Astrocyte (in vitro differentiated cells and primary cell): ENCODE results near the gene LIPN. TPM values are rescaled to one million over a fixed set of nuclear protein-coding genes. Genes with fewer than 3 reads are reported as not detected.
A peak's percentile ranks its signal among the peaks of the same experiment; 100 is the strongest.

Experiments
- DNase-seq: peaks from one replicate; pipeline ENCODE4 v3.0.0-alpha.2; 2010; ENCODE audit warnings: low read depth
- FAIRE-seq: peaks from 2 replicates; lab custom pipeline; 2011; peaks lifted over from hg19 to GRCh38; lab: Jason Lieb, UNC
- H2AFZ ChIP-seq: 2 replicates; pipeline ENCODE4 v1.6.0; 2012; ENCODE audit warnings: low read depth, low read length, inconsistent platforms
- H3K27ac ChIP-seq: 2 replicates; pipeline ENCODE4 v1.5.1; 2011; ENCODE audit warnings: low read depth, low read length, inconsistent platforms
- H3K27me3 ChIP-seq: 2 replicates; pipeline ENCODE4 v1.6.0; 2011; ENCODE audit warnings: low read length, inconsistent platforms; ENCODE audit not compliant: insufficient read depth
- H3K36me3 ChIP-seq: 2 replicates; pipeline ENCODE4 v1.5.1; 2011; ENCODE audit warnings: low read length, inconsistent platforms; ENCODE audit not compliant: insufficient read depth
- H3K4me1 ChIP-seq: 2 replicates; pipeline ENCODE4 v1.5.1; 2011; ENCODE audit warnings: low read length, inconsistent platforms; ENCODE audit not compliant: insufficient read depth
- H3K4me2 ChIP-seq: 2 replicates; pipeline ENCODE4 v1.6.0; 2012; ENCODE audit warnings: low read length, inconsistent platforms
- H3K4me3 ChIP-seq: 2 replicates; pipeline ENCODE4 v1.5.1; 2011; ENCODE audit warnings: low read depth, mild to moderate bottlenecking, low read length, inconsistent platforms; ENCODE audit not compliant: insufficient read depth
- H3K79me2 ChIP-seq: 2 replicates; pipeline ENCODE4 v1.6.0; 2012; ENCODE audit warnings: mild to moderate bottlenecking, low read length, inconsistent platforms; ENCODE audit not compliant: insufficient read depth
- H3K9ac ChIP-seq: 2 replicates; pipeline ENCODE4 v1.6.0; 2012; ENCODE audit warnings: mild to moderate bottlenecking, low read length, inconsistent platforms
- H3K9me3 ChIP-seq: 2 replicates; pipeline ENCODE4 v1.5.1; 2012; ENCODE audit warnings: low read depth, mild to moderate bottlenecking, low read length, inconsistent platforms; ENCODE audit not compliant: insufficient read depth
- H4K20me1 ChIP-seq: 2 replicates; pipeline ENCODE4 v1.6.0; 2012; ENCODE audit warnings: low read length, inconsistent platforms; ENCODE audit not compliant: insufficient read depth
- H3K27ac Mint-ChIP-seq: one replicate; pipeline ENCODE4 v1.8.0; 2021; ENCODE audit warnings: mild to moderate bottlenecking, mixed read lengths; ENCODE audit not compliant: unreplicated experiment
- H3K27me3 Mint-ChIP-seq: one replicate; pipeline ENCODE4 v1.8.0; 2021; ENCODE audit warnings: low read depth, mixed read lengths; ENCODE audit not compliant: unreplicated experiment
- H3K36me3 Mint-ChIP-seq: one replicate; pipeline ENCODE4 v1.8.0; 2021; ENCODE audit warnings: low read depth, mixed read lengths; ENCODE audit not compliant: unreplicated experiment
- H3K4me1 Mint-ChIP-seq: one replicate; pipeline ENCODE4 v1.8.0; 2021; ENCODE audit warnings: low read depth, mixed read lengths; ENCODE audit not compliant: unreplicated experiment
- H3K4me3 Mint-ChIP-seq: one replicate; pipeline ENCODE4 v1.8.0; 2021; ENCODE audit warnings: mild to moderate bottlenecking, moderate library complexity, mixed read lengths; ENCODE audit not compliant: unreplicated experiment
- H3K9me3 Mint-ChIP-seq: one replicate; pipeline ENCODE4 v1.8.0; 2021; ENCODE audit warnings: mild to moderate bottlenecking, mixed read lengths; ENCODE audit not compliant: unreplicated experiment
- EZH2 ChIP-seq: IDR thresholded peaks from 2 replicates; pipeline ENCODE4 v1.6.1; 2012; ENCODE audit warnings: mild to moderate bottlenecking, low read length, inconsistent platforms; ENCODE audit not compliant: insufficient read depth
- total RNA-seq: library from RNA; stranded (reverse); gene quantifications from 2 replicates; pipeline ENCODE4 v1.2.1, GENCODE V29; 2021
- TF ChIP-seq, protein P1 (sequence below): IDR thresholded peaks from 2 replicates; pipeline ENCODE4 v1.5.1; 2011; ENCODE audit warnings: low read depth, mild to moderate bottlenecking, inconsistent platforms, low read length, moderate library complexity; ENCODE audit not compliant: insufficient read depth

The LIPN gene
- total RNA-seq, 1 donor from 2014 or later, result not detected

DNA sequence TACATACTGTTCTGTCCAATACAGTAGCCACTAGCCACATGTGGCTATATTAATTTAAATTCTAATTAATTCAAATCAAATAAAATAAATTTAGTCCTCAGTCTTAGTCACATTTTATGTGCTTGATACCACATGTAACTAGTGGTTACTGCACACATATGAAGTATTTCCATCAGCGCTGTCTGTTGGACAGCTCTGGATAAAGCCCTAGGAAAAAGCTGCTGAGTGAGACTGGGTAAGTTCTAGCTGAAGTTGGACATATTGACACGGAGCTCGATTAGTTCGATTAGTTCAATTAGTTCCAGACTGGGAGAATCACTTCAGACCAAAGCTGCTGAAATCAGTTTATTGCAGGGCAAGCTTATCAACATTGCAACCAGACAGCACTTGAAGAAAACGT is 27.6 kb downstream of the LIPN start:
- Histone ChIP-seq H3K27me3 (no peaks in the 10 kb centered on the region), H3K36me3 (no peaks in the 10 kb centered on the region), H3K9me3 (no peaks in the 10 kb centered on the region), H3K4me3 (no peak overlapping the region), H2AFZ (no peak overlapping the region), H3K4me2 (no peak overlapping the region), H3K79me2 (no peaks in the 10 kb centered on the region), H3K9ac (no peak overlapping the region), H4K20me1 (no peaks in the 10 kb centered on the region), H3K4me1 (peaks cover 2% of the 10 kb centered on the region), H3K27ac (no peak overlapping the region)
- FAIRE-seq (no peak), DNase-seq (no peak)
- Mint-ChIP-seq H3K4me1 (peaks cover 3% of the 10 kb centered on the region), H3K4me3 (no peak overlapping the region), H3K27me3 (peaks cover 2% of the 10 kb centered on the region), H3K36me3 (no peaks in the 10 kb centered on the region), H3K9me3 (no peaks in the 10 kb centered on the region), H3K27ac (no peak overlapping the region)
- no peak for TF ChIP-seq EZH2
- TF ChIP-seq, protein P1, sequence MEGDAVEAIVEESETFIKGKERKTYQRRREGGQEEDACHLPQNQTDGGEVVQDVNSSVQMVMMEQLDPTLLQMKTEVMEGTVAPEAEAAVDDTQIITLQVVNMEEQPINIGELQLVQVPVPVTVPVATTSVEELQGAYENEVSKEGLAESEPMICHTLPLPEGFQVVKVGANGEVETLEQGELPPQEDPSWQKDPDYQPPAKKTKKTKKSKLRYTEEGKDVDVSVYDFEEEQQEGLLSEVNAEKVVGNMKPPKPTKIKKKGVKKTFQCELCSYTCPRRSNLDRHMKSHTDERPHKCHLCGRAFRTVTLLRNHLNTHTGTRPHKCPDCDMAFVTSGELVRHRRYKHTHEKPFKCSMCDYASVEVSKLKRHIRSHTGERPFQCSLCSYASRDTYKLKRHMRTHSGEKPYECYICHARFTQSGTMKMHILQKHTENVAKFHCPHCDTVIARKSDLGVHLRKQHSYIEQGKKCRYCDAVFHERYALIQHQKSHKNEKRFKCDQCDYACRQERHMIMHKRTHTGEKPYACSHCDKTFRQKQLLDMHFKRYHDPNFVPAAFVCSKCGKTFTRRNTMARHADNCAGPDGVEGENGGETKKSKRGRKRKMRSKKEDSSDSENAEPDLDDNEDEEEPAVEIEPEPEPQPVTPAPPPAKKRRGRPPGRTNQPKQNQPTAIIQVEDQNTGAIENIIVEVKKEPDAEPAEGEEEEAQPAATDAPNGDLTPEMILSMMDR, result no peak

GRCh38 chr10:88788924-88789323 is 29.1 kb downstream of the LIPN start:
- H3K4me3 ChIP-seq, result no peak overlapping the region
- FAIRE-seq, result no peak
- no peak overlapping the region for H3K4me2 ChIP-seq
- Mint-ChIP-seq H3K36me3 (no peaks in the 10 kb centered on the region), H3K4me3 (no peak overlapping the region), H3K27ac (no peak overlapping the region), H3K9me3 (no peaks in the 10 kb centered on the region), H3K27me3 (peaks cover 2% of the 10 kb centered on the region), H3K4me1 (peaks cover 8% of the 10 kb centered on the region)
- H2AFZ ChIP-seq, result no peak overlapping the region
- no peak overlapping the region for H3K9ac ChIP-seq
- no peak for DNase-seq
- H4K20me1 ChIP-seq, result no peaks in the 10 kb centered on the region
- no peaks in the 10 kb centered on the region for H3K36me3 ChIP-seq
- peaks cover 10% of the 10 kb centered on the region for H3K4me1 ChIP-seq
- H3K27ac ChIP-seq, result no peak overlapping the region
- no peaks in the 10 kb centered on the region for H3K27me3 ChIP-seq
- TF ChIP-seq EZH2, result no peak
- TF ChIP-seq, protein P1, result no peak
- no peaks in the 10 kb centered on the region for H3K79me2 ChIP-seq
- no peaks in the 10 kb centered on the region for H3K9me3 ChIP-seq

DNA sequence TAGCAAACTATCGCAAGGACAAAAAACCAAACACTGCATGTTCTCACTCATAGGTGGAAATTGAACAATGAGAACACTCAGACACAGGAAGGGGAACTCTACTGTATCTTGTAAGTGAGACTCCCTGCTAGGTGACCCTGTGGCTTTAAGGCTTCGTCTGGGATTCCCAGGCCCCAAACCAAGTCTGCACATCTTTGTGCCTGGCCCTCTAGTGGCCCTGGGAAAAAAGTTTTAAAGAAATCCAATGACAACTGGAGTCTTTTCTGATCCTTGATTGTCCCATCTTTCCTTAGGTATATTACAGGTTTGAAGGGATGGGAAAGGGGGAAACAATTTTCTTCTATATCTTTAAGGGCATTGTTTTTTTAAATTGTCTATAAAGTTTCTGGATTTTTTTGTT is 32.1 kb downstream of the LIPN start:
- Mint-ChIP-seq H3K27ac (no peak overlapping the region), H3K27me3 (peaks cover 2% of the 10 kb centered on the region), H3K36me3 (no peaks in the 10 kb centered on the region), H3K9me3 (no peaks in the 10 kb centered on the region), H3K4me1 (peaks cover 10% of the 10 kb centered on the region), H3K4me3 (no peak overlapping the region)
- no peak overlapping the region for H3K4me2 ChIP-seq
- no peak overlapping the region for H3K9ac ChIP-seq
- peaks cover 10% of the 10 kb centered on the region for H3K4me1 ChIP-seq
- H3K9me3 ChIP-seq, result no peaks in the 10 kb centered on the region
- H3K27me3 ChIP-seq, result no peaks in the 10 kb centered on the region
- no peaks in the 10 kb centered on the region for H3K36me3 ChIP-seq
- no peaks in the 10 kb centered on the region for H3K79me2 ChIP-seq
- DNase-seq (no peak), FAIRE-seq (no peak)
- H4K20me1 ChIP-seq, result no peaks in the 10 kb centered on the region
- TF ChIP-seq, protein P1, result peak; percentile 59
- no peak for TF ChIP-seq EZH2
- no peak overlapping the region for H3K27ac ChIP-seq
- no peak overlapping the region for H2AFZ ChIP-seq
- no peak overlapping the region for H3K4me3 ChIP-seq
